ENCODE measurements around the gene HDAC4. TPM values are rescaled to one million over a fixed set of nuclear protein-coding genes. Genes with fewer than 3 reads are reported as not detected.

HDAC4 gene
- total RNA-seq, 4 donors from 2014 or later: 12.9 to 91.6 (median 39.8) TPM

- Histone ChIP-seq H3K9me3 (no peaks in the 10 kb centered on the region), H3K36me3 (no peaks in the 10 kb centered on the region), H3K4me3 (replicated peaks in 1 of 3) (no peak overlapping the region), H3K27ac (no peak overlapping the region), H3K27me3 (no peaks in the 10 kb centered on the region), H3K4me1 (peaks cover 23 to 40% of the 10 kb centered on the region in 2 donors)
- intact Hi-C loops (cut with DNase I): loop anchor here (10.0 kb wide), 1 partner anchor 144 kb away; the partner anchor contains the start of gene HDAC4
- no peak for DNase-seq
- 93 to 95% methylated on average over 20 to 21 of the region's 21 CpGs for WGBS, 2 donors
- no peak for TF ChIP-seq CTCF (IDR thresholded peaks at IDR 0.05)
- no peak for TF ChIP-seq POLR2A (IDR thresholded peaks at IDR 0.05)
Measured at GRCh38 chr2:239260546-239261327, 140.1 kb downstream of the HDAC4 start.

GRCh38 chr2:239259603-239260298 lies 141.1 kb downstream of the HDAC4 start:
- no peak overlapping the region for H3K4me3 ChIP-seq (replicated peaks in 1 of 3)
- peak overlapping the region in 2 of 3 donors; percentile 1 to 31 for H3K27ac ChIP-seq
- WGBS, 2 donors: 82 to 86% methylated on average over 16 to 18 of the region's 18 CpGs
- DNase-seq: no peak
- no peaks in the 10 kb centered on the region for H3K9me3 ChIP-seq
- TF ChIP-seq POLR2A (IDR thresholded peaks at IDR 0.05): no peak
- TF ChIP-seq CTCF (IDR thresholded peaks at IDR 0.05): no peak
- no peaks in the 10 kb centered on the region for H3K27me3 ChIP-seq
- H3K36me3 ChIP-seq: no peaks in the 10 kb centered on the region
- H3K4me1 ChIP-seq: peaks cover 17 to 39% of the 10 kb centered on the region in 2 donors
- intact Hi-C loops (cut with DNase I): loop anchor here (10.0 kb wide), 1 partner anchor 145 kb away; the partner anchor contains the start of gene HDAC4

DNA sequence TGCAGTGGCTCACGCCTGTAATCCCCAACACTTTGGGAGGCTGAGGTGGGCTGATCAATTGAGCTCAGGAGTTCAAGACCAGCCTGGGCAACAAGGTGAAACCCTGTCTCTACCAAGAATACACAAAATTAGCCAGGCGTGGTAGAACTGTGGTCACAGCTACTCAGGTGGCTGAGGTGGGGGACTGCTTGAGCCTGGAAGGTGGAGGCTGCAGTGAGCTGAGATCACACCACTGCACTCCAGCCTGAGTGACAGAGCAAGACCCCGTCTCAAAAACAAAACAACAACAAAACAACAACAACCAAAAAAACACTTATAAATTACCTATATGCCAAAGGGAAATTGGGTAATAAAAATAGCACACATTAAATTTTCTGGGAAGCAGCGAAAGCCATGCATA lies 141.6 kb downstream of the HDAC4 start:
- H3K4me1 ChIP-seq: peaks cover 11 to 38% of the 10 kb centered on the region in 2 donors
- no peaks in the 10 kb centered on the region for H3K27me3 ChIP-seq
- no peaks in the 10 kb centered on the region for H3K36me3 ChIP-seq
- H3K4me3 ChIP-seq (replicated peaks in 1 of 3): no peak overlapping the region
- 72 to 73% methylated on average over 4 of the region's 4 CpGs for WGBS, 2 donors
- intact Hi-C loops (cut with DNase I): no loop called here
- no peak for TF ChIP-seq CTCF (IDR thresholded peaks at IDR 0.05)
- no peak for TF ChIP-seq POLR2A (IDR thresholded peaks at IDR 0.05)
- H3K9me3 ChIP-seq: no peaks in the 10 kb centered on the region
- peak overlapping the region in 1 of 3 donors; percentile 1 for H3K27ac ChIP-seq
- no peak for DNase-seq

GRCh38 chr2:239258248-239258647 lies 142.6 kb downstream of the HDAC4 start:
- H3K9me3 ChIP-seq: no peaks in the 10 kb centered on the region
- WGBS, 2 donors: 89 to 92% methylated on average over 8 of the region's 8 CpGs
- peaks cover 11 to 38% of the 10 kb centered on the region in 2 donors for H3K4me1 ChIP-seq
- TF ChIP-seq POLR2A (IDR thresholded peaks at IDR 0.05) (no peak), CTCF (IDR thresholded peaks at IDR 0.05) (no peak)
- DNase-seq: no peak
- H3K27ac ChIP-seq: no peak overlapping the region
- no peak overlapping the region for H3K4me3 ChIP-seq (replicated peaks in 1 of 3)
- H3K27me3 ChIP-seq: no peaks in the 10 kb centered on the region
- H3K36me3 ChIP-seq: no peaks in the 10 kb centered on the region
- intact Hi-C loops (cut with DNase I): no loop called here

- TF ChIP-seq POLR2A (IDR thresholded peaks at IDR 0.05): no peak
- no peak overlapping the region for H3K4me3 ChIP-seq (replicated peaks in 1 of 3)
- no peaks in the 10 kb centered on the region for H3K27me3 ChIP-seq
- H3K9me3 ChIP-seq: no peaks in the 10 kb centered on the region
- no peak for DNase-seq
- H3K4me1 ChIP-seq: peaks cover 11 to 44% of the 10 kb centered on the region in 2 donors
- no peaks in the 10 kb centered on the region for H3K36me3 ChIP-seq
- no peak overlapping the region for H3K27ac ChIP-seq
- intact Hi-C loops (cut with DNase I): no loop called here
Measured at GRCh38 chr2:239257511-239257937, 143.3 kb downstream of the HDAC4 start.
